Activated CD8-positive, alpha-beta memory T cell treated with anti-CD3 and anti-CD28 coated beads, Interleukin-2, amount 50 U/mL, for 1 hour (primary cell): ENCODE data around the gene ERBB4.

Experiments
- DNase-seq: peaks from one replicate; pipeline ENCODE4 v3.0.0-alpha.2; 2020; ENCODE audit errors: extremely low read depth

ERBB4 gene

GRCh38 chr2:212428681-212429478 lies 109.7 kb downstream of the ERBB4 start:
- no peak for DNase-seq

- DNase-seq = no peak
These were observed 111.0 kb downstream of the ERBB4 start for GRCh38 chr2:212427638-212428037.

- DNase-seq = no peak
These were observed 111.8 kb downstream of the ERBB4 start for GRCh38 chr2:212426637-212427412.

- no peak for DNase-seq
These were observed 114.5 kb downstream of the ERBB4 start for GRCh38 chr2:212424082-212424481.

DNA sequence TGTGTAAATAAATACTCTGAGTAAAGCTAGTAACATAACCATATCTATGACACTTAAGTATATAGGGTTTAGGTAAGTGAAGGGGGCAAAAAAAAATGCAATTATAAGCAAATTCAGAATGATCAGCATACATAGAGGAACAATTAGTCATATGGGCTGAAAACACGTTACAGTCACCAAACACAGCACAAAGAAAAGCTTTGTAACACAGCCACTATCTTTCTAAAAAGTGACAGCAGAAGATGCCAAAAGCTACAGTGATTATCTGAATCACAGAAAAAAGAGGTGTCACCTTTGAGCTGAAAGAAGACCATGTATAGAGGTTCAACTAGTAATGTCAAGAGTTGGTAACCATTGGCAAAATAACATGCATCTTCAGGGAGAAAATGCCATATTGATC lies 115.5 kb downstream of the ERBB4 start:
- DNase-seq = no peak

- DNase-seq = no peak
These were observed 116.9 kb downstream of the ERBB4 start for GRCh38 chr2:212421556-212422334.

DNA sequence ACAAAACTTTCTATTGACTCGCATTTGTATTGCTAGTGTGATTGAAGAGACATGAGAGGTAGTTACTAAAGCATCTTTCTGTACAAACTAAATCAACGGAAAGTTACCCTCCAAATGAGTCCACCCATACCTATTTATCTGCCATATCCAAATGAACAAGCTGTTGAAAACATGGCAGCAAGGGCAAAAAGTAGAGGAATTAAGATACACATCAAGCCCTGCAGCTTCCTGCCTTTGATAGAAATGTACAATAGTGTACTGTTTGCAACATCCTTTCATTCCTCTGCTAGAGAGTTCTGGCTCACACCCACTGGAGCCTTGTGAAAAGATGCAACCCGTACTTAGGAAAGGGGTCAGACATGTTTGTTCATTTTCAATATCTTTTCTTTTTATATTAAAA lies 122.5 kb downstream of the ERBB4 start:
- no peak for DNase-seq

GRCh38 chr2:212414767-212415211 lies 123.8 kb downstream of the ERBB4 start:
- no peak for DNase-seq

GRCh38 chr2:212409560-212409959 lies 129.0 kb downstream of the ERBB4 start:
- DNase-seq = no peak

DNA sequence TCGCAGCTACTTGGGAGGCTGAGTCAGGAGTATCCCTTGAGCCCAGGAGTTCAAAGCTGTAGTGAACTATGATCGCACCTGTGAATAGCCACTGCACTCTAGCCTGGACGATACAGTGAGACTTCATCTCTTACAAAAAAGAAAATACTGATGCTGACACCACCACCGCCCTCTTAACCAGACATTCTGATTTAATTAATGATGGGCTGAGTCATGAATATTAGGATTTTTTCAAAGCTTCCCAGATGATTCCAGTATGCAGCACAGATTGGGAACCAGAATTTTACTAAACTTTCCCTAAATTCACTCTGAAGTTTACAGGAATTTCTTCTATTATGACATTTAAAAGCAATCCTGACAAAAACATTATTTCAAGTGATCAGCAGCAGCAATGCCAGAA lies 130.1 kb downstream of the ERBB4 start:
- DNase-seq = no peak

DNA sequence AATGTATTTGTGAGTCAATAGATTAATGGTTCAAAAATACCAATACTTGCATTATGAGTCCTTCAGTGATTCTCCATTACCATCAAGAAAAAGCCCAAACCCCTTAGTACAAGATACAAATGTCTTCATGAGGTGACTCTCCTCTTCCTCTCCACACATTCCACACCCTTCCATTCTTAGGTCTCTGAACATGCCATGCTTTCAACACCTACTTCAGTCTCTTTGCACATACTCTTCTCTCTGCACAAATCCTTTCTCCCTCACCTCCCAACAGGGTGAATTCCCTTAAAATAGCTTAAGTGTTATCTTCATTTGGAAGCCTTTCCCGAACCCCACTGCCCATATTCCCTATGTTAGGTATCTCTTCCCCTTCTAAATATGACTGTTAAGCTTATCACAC lies 131.9 kb downstream of the ERBB4 start:
- no peak for DNase-seq

- no peak for DNase-seq
These were observed 136.3 kb downstream of the ERBB4 start for GRCh38 chr2:212402316-212402715.

- no peak for DNase-seq
These were observed 140.3 kb downstream of the ERBB4 start for GRCh38 chr2:212398316-212398715.

DNA sequence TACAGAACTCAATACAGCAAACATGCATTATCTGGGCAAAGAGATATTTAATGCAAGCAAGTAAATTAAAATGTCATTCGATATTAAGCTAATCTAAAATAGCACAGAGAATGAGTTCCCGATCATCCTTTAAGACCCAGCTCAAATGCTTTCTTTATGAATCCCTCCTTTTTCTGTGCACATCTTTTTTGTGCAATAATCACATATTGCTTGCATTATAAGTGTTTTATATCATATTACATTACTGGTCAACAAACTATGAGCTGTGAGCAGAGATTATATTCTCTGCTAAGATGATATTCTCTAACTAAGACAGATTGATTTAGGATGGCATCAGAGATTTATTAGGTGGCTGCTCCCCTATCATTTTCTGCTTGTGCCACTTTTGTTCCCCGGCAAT lies 146.1 kb downstream of the ERBB4 start:
- no peak for DNase-seq

GRCh38 chr2:212392043-212392442 lies 146.6 kb downstream of the ERBB4 start:
- no peak for DNase-seq

DNA sequence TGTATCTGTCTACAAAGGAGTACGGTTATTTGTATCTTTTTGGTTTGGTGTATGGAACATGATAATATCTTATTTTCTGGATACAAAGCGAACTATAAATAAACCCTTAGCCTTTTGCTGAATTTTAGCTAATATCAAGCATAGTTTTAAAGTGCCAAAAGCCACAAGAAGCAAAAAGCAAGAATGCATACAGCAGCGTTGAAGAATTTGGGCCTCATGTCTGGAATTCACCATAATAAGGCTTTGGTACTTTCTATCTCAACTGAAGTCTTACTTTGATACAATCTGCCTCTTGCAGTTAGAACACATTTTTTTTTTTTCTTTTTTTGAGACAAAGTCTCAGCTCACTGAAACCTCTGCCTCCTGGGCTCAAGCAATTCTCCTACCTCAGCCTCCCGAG lies 151.5 kb downstream of the ERBB4 start:
- DNase-seq = no peak

GRCh38 chr2:212385241-212385640 lies 153.4 kb downstream of the ERBB4 start:
- no peak for DNase-seq

DNA sequence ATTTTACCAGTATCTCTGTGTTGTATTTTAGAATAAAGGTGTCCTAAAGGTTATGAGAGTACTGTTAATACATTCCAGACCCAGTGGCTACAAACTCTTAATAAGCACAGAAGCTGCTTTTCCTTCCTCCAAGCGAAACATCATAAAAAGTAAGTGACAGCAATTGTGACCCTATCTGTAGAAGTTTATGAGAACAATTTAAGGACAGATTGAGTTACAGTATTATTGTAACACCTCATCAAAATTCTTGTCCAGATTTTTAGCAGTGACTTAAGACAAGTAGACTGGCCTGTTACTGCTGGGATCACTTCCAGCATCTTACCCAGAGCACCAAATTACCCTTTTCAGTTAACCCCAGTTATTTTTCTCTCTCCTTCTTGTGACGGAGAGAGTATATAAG lies 154.6 kb downstream of the ERBB4 start:
- no peak for DNase-seq

- DNase-seq = no peak
These were observed 157.0 kb downstream of the ERBB4 start for GRCh38 chr2:212381428-212382102.

DNA sequence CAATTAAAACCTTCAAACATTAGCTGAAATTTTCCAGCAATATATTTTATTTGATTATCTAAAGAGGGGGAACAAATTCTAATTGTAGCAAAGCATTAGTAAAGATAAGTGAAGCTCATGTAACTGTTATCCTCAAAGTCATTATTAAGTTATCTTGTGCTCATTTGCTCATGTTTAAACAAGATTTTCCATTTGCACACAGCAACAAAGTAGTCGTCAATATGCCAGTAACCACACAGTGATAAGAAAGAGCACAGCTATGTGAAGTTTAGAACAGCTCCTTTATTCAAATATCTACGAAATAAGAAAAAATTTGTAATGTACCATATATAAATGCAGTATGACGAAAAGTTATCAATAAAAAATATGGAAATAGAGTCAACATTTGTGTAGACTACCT lies 159.5 kb downstream of the ERBB4 start:
- DNase-seq = no peak

DNA sequence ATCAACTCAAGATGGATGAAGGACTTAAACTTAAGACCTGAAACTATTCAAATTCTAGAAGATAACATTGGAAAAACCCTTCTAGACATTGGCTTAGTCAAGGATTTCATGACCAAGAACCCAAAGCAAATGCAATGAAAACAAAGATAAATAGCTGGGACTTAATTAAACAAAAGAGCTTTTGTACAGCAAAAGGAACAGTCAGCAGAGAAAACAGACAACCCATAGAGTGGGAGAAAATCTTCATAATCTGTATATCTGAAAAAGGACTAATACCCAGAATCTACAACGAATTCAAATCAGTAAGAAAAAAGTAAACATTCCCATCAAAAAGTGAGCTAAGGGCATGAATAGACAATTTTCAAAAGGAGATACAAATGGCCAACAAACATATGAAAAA lies 171.2 kb downstream of the ERBB4 start:
- no peak for DNase-seq
